Colonic mucosa (tissue), 4 donors: ENCODE data around the gene DLG2. TPM values are rescaled to one million over a fixed set of nuclear protein-coding genes. Genes with fewer than 3 reads are reported as not detected.

ENCODE experiments used
- DNase-seq: peaks from one replicate; pipeline ENCODE4 v3.0.0-alpha.2; 2020
- H3K27ac ChIP-seq: fragments of 200-600 bp; one replicate; pipeline ENCODE4 v1.8.0; 2021
- H3K27me3 ChIP-seq: fragments of 200-600 bp; one replicate; pipeline ENCODE4 v1.8.0; 2021
- H3K36me3 ChIP-seq: fragments of 200-600 bp; one replicate; pipeline ENCODE4 v1.8.0; 2021
- H3K4me1 ChIP-seq: fragments of 200-600 bp; one replicate; pipeline ENCODE4 v1.8.0; 2021; ENCODE audit warnings: mild to moderate bottlenecking
- H3K4me3 ChIP-seq: fragments of 200-600 bp; one replicate; pipeline ENCODE4 v1.8.0; 2021
- H3K9ac ChIP-seq, 2 donors: one replicate each; pipeline ENCODE4 v1.7.0; 2013; ENCODE audit warnings: control low read depth in 2 of 2, low read depth in 2 of 2, low read length in 2 of 2
- H3K9me3 ChIP-seq: fragments of 200-600 bp; one replicate; pipeline ENCODE4 v1.8.0; 2021
- intact Hi-C: fragments of 100-400 bp; cut with DNase I; formaldehyde crosslinking; loops from one replicate; pipeline ENCODE4 v1.14.1; 2022
- total RNA-seq, 2 donors: library from RNA; stranded (reverse); fragmentation: NEBNext Ultra II Directional in 1 of 2; extraction: Animal tissue kit (Norgen Biotek cat#: 25700) in 1 of 2; gene quantifications; one replicate each; pipeline ENCODE4 v1.2.1, GENCODE V29; 2021
- TF ChIP-seq, protein P1 (sequence below): fragments of 200-600 bp; IDR thresholded peaks from one replicate; pipeline ENCODE4 v1.8.0; 2022; ENCODE audit warnings: antibody characterized with exemption, mild to moderate bottlenecking
- donor health status: healthy.
- donor health status: DM: no; HTN: no; CAD: no.
- donor health status: DM: no; HTN: no; CAD: no.

DLG2 gene
- total RNA-seq, 2 donors from 2014 or later, result 1.4 to 3.3 TPM

DNA sequence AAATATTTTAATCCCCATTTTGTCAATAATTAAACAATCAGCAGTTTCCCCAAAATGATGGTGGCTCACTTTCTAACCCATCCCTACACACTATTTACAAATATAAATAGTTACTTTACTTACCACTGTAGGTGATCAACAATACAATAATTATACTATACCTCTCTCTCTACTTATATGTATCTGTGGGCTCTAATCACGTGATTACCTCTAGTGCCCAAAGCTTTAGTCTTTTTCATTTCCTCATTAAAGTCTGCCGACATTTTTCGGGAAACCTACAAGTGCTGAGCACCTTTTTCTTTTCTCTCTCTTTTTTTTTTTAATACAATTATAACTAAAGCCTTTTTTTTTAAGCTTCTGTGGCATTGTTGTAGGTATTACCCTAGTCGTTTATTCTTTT is 23.9 kb downstream of the DLG2 start:
- Histone ChIP-seq H3K27ac (no peak overlapping the region), H3K9ac (no peak overlapping the region), H3K9me3 (no peaks in the 10 kb centered on the region), H3K27me3 (no peaks in the 10 kb centered on the region), H3K36me3 (no peaks in the 10 kb centered on the region), H3K4me3 (no peak overlapping the region), H3K4me1 (no peaks in the 10 kb centered on the region)
- intact Hi-C loops, result no loop called here
- DNase-seq, result no peak
- TF ChIP-seq, protein P1, sequence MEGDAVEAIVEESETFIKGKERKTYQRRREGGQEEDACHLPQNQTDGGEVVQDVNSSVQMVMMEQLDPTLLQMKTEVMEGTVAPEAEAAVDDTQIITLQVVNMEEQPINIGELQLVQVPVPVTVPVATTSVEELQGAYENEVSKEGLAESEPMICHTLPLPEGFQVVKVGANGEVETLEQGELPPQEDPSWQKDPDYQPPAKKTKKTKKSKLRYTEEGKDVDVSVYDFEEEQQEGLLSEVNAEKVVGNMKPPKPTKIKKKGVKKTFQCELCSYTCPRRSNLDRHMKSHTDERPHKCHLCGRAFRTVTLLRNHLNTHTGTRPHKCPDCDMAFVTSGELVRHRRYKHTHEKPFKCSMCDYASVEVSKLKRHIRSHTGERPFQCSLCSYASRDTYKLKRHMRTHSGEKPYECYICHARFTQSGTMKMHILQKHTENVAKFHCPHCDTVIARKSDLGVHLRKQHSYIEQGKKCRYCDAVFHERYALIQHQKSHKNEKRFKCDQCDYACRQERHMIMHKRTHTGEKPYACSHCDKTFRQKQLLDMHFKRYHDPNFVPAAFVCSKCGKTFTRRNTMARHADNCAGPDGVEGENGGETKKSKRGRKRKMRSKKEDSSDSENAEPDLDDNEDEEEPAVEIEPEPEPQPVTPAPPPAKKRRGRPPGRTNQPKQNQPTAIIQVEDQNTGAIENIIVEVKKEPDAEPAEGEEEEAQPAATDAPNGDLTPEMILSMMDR, result no peak

GRCh38 chr11:85602526-85603213 is 24.5 kb downstream of the DLG2 start:
- DNase-seq, result no peak
- TF ChIP-seq, protein P1, result no peak
- no peaks in the 10 kb centered on the region for H3K36me3 ChIP-seq
- H3K27me3 ChIP-seq, result no peaks in the 10 kb centered on the region
- no peak overlapping the region for H3K4me3 ChIP-seq
- no peak overlapping the region for H3K9ac ChIP-seq
- H3K9me3 ChIP-seq, result no peaks in the 10 kb centered on the region
- intact Hi-C loops, result no loop called here
- no peak overlapping the region for H3K27ac ChIP-seq
- H3K4me1 ChIP-seq, result no peaks in the 10 kb centered on the region

GRCh38 chr11:85599083-85599482 is 28.1 kb downstream of the DLG2 start:
- intact Hi-C loops, result no loop called here
- no peak for DNase-seq
- Histone ChIP-seq H3K4me3 (no peak overlapping the region), H3K9ac (no peak overlapping the region), H3K9me3 (no peaks in the 10 kb centered on the region), H3K4me1 (no peaks in the 10 kb centered on the region), H3K27me3 (no peaks in the 10 kb centered on the region), H3K27ac (no peak overlapping the region), H3K36me3 (no peaks in the 10 kb centered on the region)
- TF ChIP-seq, protein P1, result no peak

DNA sequence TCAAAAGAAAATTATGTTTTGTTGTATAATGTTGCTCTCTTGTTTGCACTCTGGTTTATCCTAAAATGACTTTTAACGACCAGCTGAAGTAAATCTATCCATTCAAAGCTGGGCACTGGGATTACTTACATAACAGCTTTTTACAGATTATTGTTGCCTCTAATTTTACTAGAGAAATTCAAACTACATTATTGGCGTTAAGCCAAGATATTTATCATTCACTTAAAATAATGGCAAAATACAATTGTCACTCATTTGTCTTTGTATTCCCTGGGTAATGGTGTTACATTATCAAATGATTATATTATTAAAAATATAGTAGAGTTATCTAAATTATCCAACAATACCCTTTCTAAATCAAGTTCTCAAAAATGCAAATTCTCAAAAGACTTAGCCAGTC is 30.3 kb downstream of the DLG2 start:
- DNase-seq, result no peak
- no peak overlapping the region for H3K9ac ChIP-seq
- no peaks in the 10 kb centered on the region for H3K4me1 ChIP-seq
- no peak overlapping the region for H3K27ac ChIP-seq
- no peaks in the 10 kb centered on the region for H3K9me3 ChIP-seq
- H3K4me3 ChIP-seq, result no peak overlapping the region
- intact Hi-C loops, result no loop called here
- no peaks in the 10 kb centered on the region for H3K36me3 ChIP-seq
- TF ChIP-seq, protein P1, result no peak
- no peaks in the 10 kb centered on the region for H3K27me3 ChIP-seq

DNA sequence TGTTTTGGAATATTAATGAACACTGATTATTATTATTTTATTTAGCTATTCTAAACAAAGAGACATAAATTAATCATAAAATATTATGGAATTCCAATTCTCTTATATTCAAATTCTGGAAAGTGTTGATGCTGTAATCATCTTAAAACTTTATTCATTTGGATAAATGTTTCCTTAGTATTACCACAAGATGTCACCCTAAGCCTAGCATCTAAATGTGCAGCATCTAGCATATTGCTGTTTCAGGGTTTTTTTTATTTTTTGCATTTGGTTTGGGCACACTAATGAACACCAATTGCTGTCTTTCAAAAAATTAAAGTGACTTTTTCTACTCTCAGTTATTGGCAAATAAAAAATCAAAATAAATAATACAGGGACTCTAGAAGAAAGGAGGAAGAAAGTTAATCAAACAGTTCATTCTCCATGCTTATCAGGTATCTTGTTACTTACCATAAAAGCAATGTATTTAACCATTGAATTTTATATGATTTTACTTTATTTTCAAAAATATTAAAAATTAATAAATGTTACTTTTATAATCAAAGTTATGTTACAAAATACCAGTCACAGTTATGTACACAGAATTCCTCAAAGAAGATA is 31.8 kb downstream of the DLG2 start:
- Histone ChIP-seq H3K4me3 (no peak overlapping the region), H3K9me3 (no peaks in the 10 kb centered on the region), H3K27me3 (no peaks in the 10 kb centered on the region), H3K36me3 (no peaks in the 10 kb centered on the region), H3K27ac (no peak overlapping the region), H3K4me1 (no peaks in the 10 kb centered on the region), H3K9ac (no peak overlapping the region)
- TF ChIP-seq, protein P1, result peak; percentile 51
- no peak for DNase-seq
- intact Hi-C loops, result no loop called here
